KMS-11 (cell line): Measurements from ENCODE around the gene TPBGL.

ENCODE experiments used
- H2AFZ ChIP-seq: fragments of 200-600 bp; sonication (generic); 2 replicates; pipeline ENCODE4 v1.6.1; 2016; ENCODE audit warnings: antibody characterized with exemption, mixed run types, low read depth
- H3K27ac ChIP-seq: fragments of 200-600 bp; sonication (generic); 2 replicates; pipeline ENCODE4 v1.6.1; 2016; ENCODE audit warnings: mild to moderate bottlenecking, mixed run types
- H3K27me3 ChIP-seq: fragments of 200-600 bp; sonication (generic); 2 replicates; pipeline ENCODE4 v1.6.1; 2017; ENCODE audit warnings: mild to moderate bottlenecking, low read depth, mixed run types, moderate library complexity; ENCODE audit not compliant: insufficient read depth
- H3K36me3 ChIP-seq: fragments of 200-600 bp; sonication (generic); 2 replicates; pipeline ENCODE4 v1.6.1; 2017; ENCODE audit warnings: mild to moderate bottlenecking, mixed run types; ENCODE audit not compliant: insufficient read depth
- H3K4me1 ChIP-seq: fragments of 200-600 bp; sonication (generic); 2 replicates; pipeline ENCODE4 v1.6.1; 2016; ENCODE audit warnings: mild to moderate bottlenecking, low read depth, mixed run types; ENCODE audit not compliant: poor library complexity, severe bottlenecking
- H3K4me2 ChIP-seq: fragments of 200-600 bp; sonication (generic); 2 replicates; pipeline ENCODE4 v1.7.0; 2016; ENCODE audit warnings: mild to moderate bottlenecking, mixed run types
- H3K4me3 ChIP-seq: fragments of 200-600 bp; sonication (generic); IDR thresholded peaks from 2 replicates; pipeline ENCODE4 v1.6.1; 2017; ENCODE audit warnings: low read depth, low read length, mixed read lengths; ENCODE audit not compliant: insufficient read depth
- H3K79me2 ChIP-seq: fragments of 200-600 bp; sonication (generic); 2 replicates; pipeline ENCODE4 v1.6.1; 2016; ENCODE audit warnings: low read depth, mixed run types; ENCODE audit not compliant: insufficient read depth
- H3K9ac ChIP-seq: fragments of 200-600 bp; sonication (generic); 2 replicates; pipeline ENCODE4 v1.6.1; 2016; ENCODE audit warnings: mild to moderate bottlenecking, mixed run types
- H4K20me1 ChIP-seq: fragments of 200-600 bp; sonication (generic); 2 replicates; pipeline ENCODE4 v1.6.1; 2016; ENCODE audit warnings: mild to moderate bottlenecking, mixed run types; ENCODE audit not compliant: insufficient read depth
- TF ChIP-seq, protein P1 (sequence below): fragments of 200-600 bp; sonication (generic); conservative IDR thresholded peaks from 2 replicates; pipeline ENCODE4 v1.6.1; 2017; ENCODE audit warnings: low read depth, mild to moderate bottlenecking, antibody characterized with exemption, low read length, moderate library complexity, mixed read lengths

TPBGL gene, protein sequence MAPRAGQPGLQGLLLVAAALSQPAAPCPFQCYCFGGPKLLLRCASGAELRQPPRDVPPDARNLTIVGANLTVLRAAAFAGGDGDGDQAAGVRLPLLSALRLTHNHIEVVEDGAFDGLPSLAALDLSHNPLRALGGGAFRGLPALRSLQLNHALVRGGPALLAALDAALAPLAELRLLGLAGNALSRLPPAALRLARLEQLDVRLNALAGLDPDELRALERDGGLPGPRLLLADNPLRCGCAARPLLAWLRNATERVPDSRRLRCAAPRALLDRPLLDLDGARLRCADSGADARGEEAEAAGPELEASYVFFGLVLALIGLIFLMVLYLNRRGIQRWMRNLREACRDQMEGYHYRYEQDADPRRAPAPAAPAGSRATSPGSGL

DNA sequence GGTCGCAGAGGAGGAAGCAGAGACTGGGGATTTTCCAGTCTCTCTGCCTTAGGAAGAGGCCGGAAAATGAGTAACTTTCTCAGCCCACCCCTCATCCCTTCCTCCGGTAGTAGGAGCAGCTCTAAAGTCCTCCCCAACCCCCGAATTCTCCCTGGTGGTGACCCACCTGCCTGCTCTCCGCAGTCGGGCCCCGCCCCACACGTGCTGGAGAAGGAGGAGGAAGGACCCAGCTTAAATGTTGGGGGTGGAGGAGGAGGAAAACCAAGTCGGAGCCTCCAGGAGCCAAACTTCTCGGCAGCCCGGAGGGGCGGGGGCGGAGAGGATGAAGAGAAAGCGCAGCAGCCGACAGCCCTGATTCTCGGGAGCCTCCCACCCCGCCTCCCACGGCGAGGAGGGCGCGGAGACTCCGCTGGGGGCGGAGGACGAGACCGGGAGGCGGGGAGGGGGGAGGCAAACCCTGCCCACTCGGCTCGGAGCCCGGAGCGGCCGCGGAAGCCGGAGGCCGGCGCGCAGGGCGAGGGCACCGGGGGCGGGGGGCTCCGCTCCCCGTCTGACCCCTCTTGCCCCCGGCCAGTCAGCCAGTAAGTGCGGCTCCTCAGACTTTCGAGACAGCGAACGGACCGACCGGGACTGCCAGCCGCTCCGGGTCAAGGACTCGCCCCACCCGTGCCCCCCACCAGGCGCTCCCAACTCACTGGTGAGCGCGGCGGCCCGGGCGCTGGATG lies at the start of gene TPBGL:
TSS of gene TPBGL (plus strand) at position 464 of the 725 bp plus-strand sequence. CDS start 276 bp downstream, outside the sequence.
- no peaks in the 10 kb centered on the region for H3K79me2 ChIP-seq
- peaks cover 12% of the 10 kb centered on the region; the same call in 1 of the 2 replicates for H3K27me3 ChIP-seq
- no peak within 1 kb of the TSS for H3K4me2 ChIP-seq
- H3K36me3 ChIP-seq: no peaks in the 10 kb centered on the region
- H3K9ac ChIP-seq: no peak within 1 kb of the TSS
- no peaks in the 10 kb centered on the region for H4K20me1 ChIP-seq
- H3K4me3 ChIP-seq: no peak within 1 kb of the TSS
- no peak within 1 kb of the TSS for H2AFZ ChIP-seq
- H3K27ac ChIP-seq: no peak within 1 kb of the TSS
- TF ChIP-seq, protein P1, sequence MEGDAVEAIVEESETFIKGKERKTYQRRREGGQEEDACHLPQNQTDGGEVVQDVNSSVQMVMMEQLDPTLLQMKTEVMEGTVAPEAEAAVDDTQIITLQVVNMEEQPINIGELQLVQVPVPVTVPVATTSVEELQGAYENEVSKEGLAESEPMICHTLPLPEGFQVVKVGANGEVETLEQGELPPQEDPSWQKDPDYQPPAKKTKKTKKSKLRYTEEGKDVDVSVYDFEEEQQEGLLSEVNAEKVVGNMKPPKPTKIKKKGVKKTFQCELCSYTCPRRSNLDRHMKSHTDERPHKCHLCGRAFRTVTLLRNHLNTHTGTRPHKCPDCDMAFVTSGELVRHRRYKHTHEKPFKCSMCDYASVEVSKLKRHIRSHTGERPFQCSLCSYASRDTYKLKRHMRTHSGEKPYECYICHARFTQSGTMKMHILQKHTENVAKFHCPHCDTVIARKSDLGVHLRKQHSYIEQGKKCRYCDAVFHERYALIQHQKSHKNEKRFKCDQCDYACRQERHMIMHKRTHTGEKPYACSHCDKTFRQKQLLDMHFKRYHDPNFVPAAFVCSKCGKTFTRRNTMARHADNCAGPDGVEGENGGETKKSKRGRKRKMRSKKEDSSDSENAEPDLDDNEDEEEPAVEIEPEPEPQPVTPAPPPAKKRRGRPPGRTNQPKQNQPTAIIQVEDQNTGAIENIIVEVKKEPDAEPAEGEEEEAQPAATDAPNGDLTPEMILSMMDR: no peak
- H3K4me1 ChIP-seq: no peaks in the 10 kb centered on the region

DNA sequence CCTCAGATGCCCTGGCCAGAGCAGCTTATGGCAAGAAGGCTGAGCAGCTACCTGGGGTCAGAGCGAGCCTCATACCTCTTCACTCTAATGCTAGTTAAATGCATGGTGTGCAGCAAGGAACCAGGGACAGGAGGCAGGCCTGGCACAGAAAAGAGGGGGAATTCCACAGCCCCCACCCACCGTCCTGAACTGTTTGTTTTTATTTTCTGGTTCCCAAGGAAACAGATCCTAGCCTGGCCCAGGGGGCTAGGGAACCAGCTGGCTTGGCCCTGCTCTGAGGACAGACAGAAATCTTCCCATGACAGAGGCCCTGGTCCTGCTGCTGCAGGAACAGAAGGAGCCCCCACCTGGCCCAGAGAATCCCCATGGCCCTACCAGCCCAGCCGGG lies 49.2 kb upstream of the TPBGL start:
- TF ChIP-seq, protein P1: no peak
- Histone ChIP-seq H3K4me3 (no peak overlapping the region), H3K27me3 (no peaks in the 10 kb centered on the region), H3K9ac (no peak overlapping the region), H3K36me3 (no peaks in the 10 kb centered on the region), H4K20me1 (no peaks in the 10 kb centered on the region), H3K4me2 (no peak overlapping the region), H2AFZ (no peak overlapping the region), H3K27ac (no peak overlapping the region), H3K4me1 (no peaks in the 10 kb centered on the region), H3K79me2 (no peaks in the 10 kb centered on the region)

DNA sequence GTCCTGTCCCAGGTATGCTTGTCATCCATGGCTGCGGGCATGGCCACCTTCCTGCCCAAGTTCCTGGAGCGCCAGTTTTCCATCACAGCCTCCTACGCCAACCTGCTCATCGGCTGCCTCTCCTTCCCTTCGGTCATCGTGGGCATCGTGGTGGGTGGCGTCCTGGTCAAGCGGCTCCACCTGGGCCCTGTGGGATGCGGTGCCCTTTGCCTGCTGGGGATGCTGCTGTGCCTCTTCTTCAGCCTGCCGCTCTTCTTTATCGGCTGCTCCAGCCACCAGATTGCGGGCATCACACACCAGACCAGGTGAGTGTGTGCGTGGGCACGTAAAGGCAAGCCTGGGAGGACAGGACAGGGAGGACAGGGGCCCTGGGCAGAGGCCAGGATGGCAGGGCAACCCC lies 47.3 kb upstream of the TPBGL start:
- Histone ChIP-seq H3K36me3 (no peaks in the 10 kb centered on the region), H3K4me1 (no peaks in the 10 kb centered on the region), H3K4me3 (no peak overlapping the region), H3K27ac (no peak overlapping the region), H4K20me1 (no peaks in the 10 kb centered on the region), H3K9ac (no peak overlapping the region), H3K4me2 (no peak overlapping the region), H3K79me2 (no peaks in the 10 kb centered on the region), H3K27me3 (no peaks in the 10 kb centered on the region), H2AFZ (no peak overlapping the region)
- TF ChIP-seq, protein P1: no peak

DNA sequence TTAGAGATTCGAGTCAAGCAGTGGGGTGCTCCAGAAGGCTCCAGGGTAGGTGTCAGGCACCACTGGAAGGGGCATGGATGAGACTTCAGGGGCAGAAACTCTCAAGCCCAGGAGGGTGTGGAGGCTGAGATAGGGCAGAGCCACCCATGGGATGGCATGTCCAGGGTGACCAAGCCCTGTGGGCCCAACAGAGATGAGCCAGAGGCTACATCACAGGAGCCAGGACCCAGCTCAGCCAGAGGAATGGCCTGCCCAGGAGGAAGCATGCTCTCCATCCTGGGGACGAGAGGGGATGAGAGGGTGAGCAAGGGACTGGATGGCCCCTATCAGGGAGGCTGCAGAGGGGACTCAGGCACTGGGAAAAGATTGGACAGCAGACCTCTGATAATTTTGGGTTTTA lies 46.9 kb upstream of the TPBGL start:
- TF ChIP-seq, protein P1: no peak
- no peak overlapping the region for H3K4me2 ChIP-seq

More for the DNA sequence above, 46.9 kb upstream of the TPBGL start:
- Histone ChIP-seq H3K27ac (no peak overlapping the region), H3K79me2 (no peaks in the 10 kb centered on the region), H3K4me1 (no peaks in the 10 kb centered on the region), H2AFZ (no peak overlapping the region), H3K9ac (no peak overlapping the region), H3K36me3 (no peaks in the 10 kb centered on the region), H4K20me1 (no peaks in the 10 kb centered on the region), H3K4me3 (no peak overlapping the region), H3K27me3 (no peaks in the 10 kb centered on the region)
